H1 (cell line): ENCODE data around the gene ASAP2. TPM values are rescaled to one million over a fixed set of nuclear protein-coding genes. Genes with fewer than 3 reads are reported as not detected.

ENCODE experiments used
- CTCF ChIA-PET: fragments of 300-600 bp; sonication (Branson Sonifier 250); formaldehyde crosslinking; loops from one replicate; lab custom pipeline; 2021; ENCODE audit not compliant: partially characterized antibody; lab: Charles Lee
- POLR2A ChIA-PET: fragments of 300-600 bp; sonication (Branson Sonifier 250); formaldehyde crosslinking; loops from one replicate; lab custom pipeline; 2021; ENCODE audit warnings: inconsistent platforms; ENCODE audit not compliant: partially characterized antibody; lab: Charles Lee
- DNase-seq, 2 experiments: peaks; one replicate each; pipeline versions ENCODE4 v3.0.0 to v3.0.0-alpha.2; 2010 to 2022; ENCODE audit warnings: low spot score in 2 of 2, low read depth in 1 of 2, mixed read lengths in 1 of 2
- FAIRE-seq: peaks from 2 replicates; lab custom pipeline; 2011; peaks lifted over from hg19 to GRCh38; lab: Jason Lieb, UNC
- H2AFZ ChIP-seq: 2 replicates; pipeline ENCODE4 v1.8.1; 2012; ENCODE audit warnings: low read length, inconsistent platforms
- H2AK5ac ChIP-seq: 2 replicates; pipeline ENCODE4 v1.6.1; 2013; ENCODE audit warnings: low read depth, low read length
- H2BK120ac ChIP-seq: replicated peaks from 2 replicates; pipeline ENCODE3; 2013; ENCODE audit warnings: low read depth, low read length, inconsistent platforms
- H2BK12ac ChIP-seq: 2 replicates; pipeline ENCODE4 v1.6.1; 2013; ENCODE audit warnings: low read depth, low read length
- H2BK15ac ChIP-seq: 2 replicates; pipeline ENCODE4 v1.6.1; 2013; ENCODE audit warnings: low read length
- H2BK20ac ChIP-seq: 2 replicates; pipeline ENCODE4 v1.6.1; 2013; ENCODE audit warnings: low read length
- H2BK5ac ChIP-seq: 2 replicates; pipeline ENCODE4 v1.6.1; 2013; ENCODE audit warnings: low read depth, low read length
- H3K14ac ChIP-seq: 2 replicates; pipeline ENCODE4 v1.6.1; 2013; ENCODE audit warnings: inconsistent platforms; ENCODE audit not compliant: insufficient read length
- H3K18ac ChIP-seq: 2 replicates; pipeline ENCODE4 v1.6.1; 2013; ENCODE audit warnings: low read length; ENCODE audit errors: extremely low read depth
- H3K23ac ChIP-seq: 2 replicates; pipeline ENCODE4 v1.6.1; 2013; ENCODE audit warnings: inconsistent platforms; ENCODE audit not compliant: insufficient read length
- H3K23me2 ChIP-seq: 2 replicates; pipeline ENCODE4 v1.6.1; 2013; ENCODE audit warnings: low read depth, low read length
- H3K27ac ChIP-seq: 2 replicates; pipeline ENCODE4 v1.6.1; 2011; ENCODE audit warnings: low read depth, low read length, inconsistent platforms
- H3K27me3 ChIP-seq, 4 experiments: replicated peaks in 1 of 4; 1 replicate in 1 of 4; 2 replicates in 3 of 4; pipeline versions ENCODE4 v1.6.1 to v1.8.1; 2011 to 2013; ENCODE audit warnings: low read length in 3 of 4, mild to moderate bottlenecking in 3 of 4, inconsistent platforms in 2 of 4, mixed read lengths in 2 of 4, moderate library complexity in 1 of 4; ENCODE audit not compliant: control insufficient read depth in 3 of 4, insufficient read depth in 3 of 4; ENCODE audit errors: extremely low read depth in 1 of 4
- H3K36me3 ChIP-seq, 4 experiments: 2 replicates each; pipeline versions ENCODE4 v1.6.1 to v1.8.1; 2011 to 2013; ENCODE audit warnings: mild to moderate bottlenecking in 4 of 4, low read length in 3 of 4, moderate library complexity in 2 of 4, control low read depth in 1 of 4, inconsistent platforms in 1 of 4; ENCODE audit not compliant: insufficient read depth in 4 of 4, control insufficient read depth in 2 of 4
- H3K4ac ChIP-seq: replicated peaks from 2 replicates; pipeline ENCODE3; 2013; ENCODE audit warnings: low read length, low read depth, mixed read lengths, inconsistent platforms; ENCODE audit not compliant: insufficient read length
- H3K4me1 ChIP-seq, 4 experiments: replicated peaks in 1 of 4; 1 replicate in 1 of 4; 2 replicates in 3 of 4; pipeline versions ENCODE4 v1.6.1 to v1.8.1; 2011 to 2013; ENCODE audit warnings: low read length in 3 of 4, inconsistent platforms in 2 of 4, mixed read lengths in 1 of 4; ENCODE audit not compliant: insufficient read depth in 4 of 4, control insufficient read depth in 3 of 4
- H3K4me2 ChIP-seq, 2 experiments: 2 replicates each; pipeline versions ENCODE4 v1.6.1 to v1.8.1; 2011 to 2013; ENCODE audit warnings: low read depth in 2 of 2, low read length in 2 of 2, control low read depth in 1 of 2, inconsistent platforms in 1 of 2, mild to moderate bottlenecking in 1 of 2; ENCODE audit not compliant: insufficient read depth in 1 of 2
- H3K4me3 ChIP-seq, 4 experiments: fragments of 200-600, 300-600 bp in 1 of 4; sonication (generic), shearing (Covaris generic), sonication (Bioruptor Twin) in 1 of 4; 2 replicates each; pipeline versions ENCODE4 v1.5.1 to v1.8.1; 2011 to 2016; ENCODE audit warnings: low read length in 4 of 4, low read depth in 3 of 4, control low read depth in 2 of 4, inconsistent platforms in 2 of 4, mild to moderate bottlenecking in 2 of 4, mixed read lengths in 1 of 4, moderate library complexity in 1 of 4; ENCODE audit not compliant: insufficient read depth in 2 of 4; ENCODE audit errors: extremely low read depth in 1 of 4
- H3K56ac ChIP-seq: replicated peaks from 2 replicates; pipeline ENCODE3; 2013; ENCODE audit warnings: low read depth, mild to moderate bottlenecking, mixed read lengths, low read length, inconsistent platforms; ENCODE audit not compliant: insufficient read length
- H3K79me1 ChIP-seq: 2 replicates; pipeline ENCODE4 v1.6.1; 2013; ENCODE audit warnings: low read depth, low read length, control low read depth
- H3K79me2 ChIP-seq, 2 experiments: 2 replicates each; pipeline versions ENCODE4 v1.6.1 to v1.8.1; 2012 to 2013; ENCODE audit warnings: low read length in 2 of 2, mild to moderate bottlenecking in 2 of 2, inconsistent platforms in 1 of 2; ENCODE audit not compliant: insufficient read depth in 2 of 2, control insufficient read depth in 1 of 2
- H3K9ac ChIP-seq, 4 experiments: replicated peaks in 1 of 4; 1 replicate in 1 of 4; 2 replicates in 3 of 4; pipeline versions ENCODE4 v1.6.1 to v1.8.1; 2011 to 2013; ENCODE audit warnings: low read depth in 3 of 4, low read length in 3 of 4, control low read depth in 2 of 4, mild to moderate bottlenecking in 2 of 4, moderate library complexity in 2 of 4, inconsistent platforms in 1 of 4; ENCODE audit errors: extremely low read depth in 1 of 4
- H3K9me3 ChIP-seq, 2 experiments: 2 replicates each; pipeline versions ENCODE4 v1.6.1 to v1.8.1; 2012 to 2013; ENCODE audit warnings: mild to moderate bottlenecking in 2 of 2, moderate library complexity in 2 of 2, control low read depth in 1 of 2, inconsistent platforms in 1 of 2, low read depth in 1 of 2, low read length in 1 of 2, mixed read lengths in 1 of 2; ENCODE audit not compliant: insufficient read depth in 2 of 2
- H4K20me1 ChIP-seq, 2 experiments: replicated peaks in 1 of 2; 2 replicates each; pipeline versions ENCODE3 to v1.8.1; 2011 to 2013; ENCODE audit warnings: inconsistent platforms in 2 of 2, low read length in 2 of 2, mild to moderate bottlenecking in 1 of 2; ENCODE audit not compliant: insufficient read depth in 2 of 2, control insufficient read depth in 1 of 2
- H4K5ac ChIP-seq: 2 replicates; pipeline ENCODE4 v1.6.1; 2013; ENCODE audit warnings: low read length, low read depth, mixed read lengths, inconsistent platforms; ENCODE audit not compliant: insufficient read length
- H4K8ac ChIP-seq: 2 replicates; pipeline ENCODE4 v1.8.0; 2013; ENCODE audit warnings: mild to moderate bottlenecking, moderate library complexity, low read length, inconsistent platforms; ENCODE audit not compliant: insufficient read depth; ENCODE audit errors: extremely low read depth
- H4K91ac ChIP-seq: replicated peaks from 2 replicates; pipeline ENCODE3; 2013; ENCODE audit warnings: low read length, mixed read lengths, inconsistent platforms; ENCODE audit not compliant: insufficient read length
- CEBPB ChIP-seq: IDR thresholded peaks from 2 replicates; pipeline ENCODE4 v1.6.1; 2012; ENCODE audit warnings: low read depth, low read length
- JUND ChIP-seq: IDR thresholded peaks from 2 replicates; pipeline ENCODE4 v1.6.1; 2011; ENCODE audit warnings: mild to moderate bottlenecking, improper control_type of control experiment, low read length
- NANOG ChIP-seq: IDR thresholded peaks from 2 replicates; pipeline ENCODE4 v1.6.1; 2011; ENCODE audit warnings: low read length, low read depth, mild to moderate bottlenecking, inconsistent platforms; ENCODE audit not compliant: insufficient read depth, poor library complexity, severe bottlenecking
- RAD21 ChIP-seq, 2 experiments: IDR thresholded peaks in 1 of 2; conservative IDR thresholded peaks in 1 of 2; 2 replicates each; pipeline ENCODE4 v1.6.1; 2011; ENCODE audit warnings: low read depth in 2 of 2, low read length in 2 of 2, improper control_type of control experiment in 1 of 2, inconsistent platforms in 1 of 2, mild to moderate bottlenecking in 1 of 2, moderate library complexity in 1 of 2
- SIN3A ChIP-seq, 2 experiments: IDR thresholded peaks in 1 of 2; conservative IDR thresholded peaks in 1 of 2; 2 replicates each; pipeline ENCODE4 v1.6.1; 2011 to 2012; ENCODE audit warnings: low read length in 2 of 2, improper control_type of control experiment in 1 of 2, low read depth in 1 of 2, mild to moderate bottlenecking in 1 of 2
- TAF7 ChIP-seq: optimal IDR thresholded peaks from 2 replicates; pipeline ENCODE3; 2011; ENCODE audit warnings: low read depth, mild to moderate bottlenecking, inconsistent platforms, low read length, moderate library complexity, borderline replicate concordance
- WGBS, 2 experiments: shearing (Covaris generic) in 1 of 2; methylation state at CpG; one replicate each; pipeline versions ENCODE4 v1.1.6 to v1.1.7; 2013 to 2015; ENCODE audit warnings: low lambda C conversion rate in 2 of 2, mixed read lengths in 2 of 2, inconsistent platforms in 1 of 2, low coverage in 1 of 2, missing lambda C conversion rate in 1 of 2; ENCODE audit not compliant: insufficient replicate concordance in 2 of 2, insufficient coverage in 1 of 2, insufficient read length in 1 of 2; ENCODE audit errors: extremely low coverage in 1 of 2, missing lambda C conversion rate in 1 of 2; 5-methylcytosine and 5-hydroxymethylcytosine counted together
- polyA plus RNA-seq, 7 experiments: library from polyadenylated mRNA; depleted of rRNA in 3 of 7; stranded (reverse) in 5 of 7; unstranded in 2 of 7; fragments of >200 nt in 5 of 7; fragments of 200-250 nt in 2 of 7; gene quantifications; 1 replicate in 5 of 7; 2 replicates in 1 of 7; 4 replicates in 1 of 7; pipeline versions ENCODE4 v1.2.1 to v1.2.3, GENCODE V29; 2011 to 2013; ENCODE audit warnings: missing spikeins in 2 of 7, mixed read lengths in 2 of 7
- total RNA-seq: library from RNA; stranded (reverse); fragmentation: NEBNext Ultra II Directional; extraction: Animal tissue kit (Norgen Biotek cat#: 25700); gene quantifications from 2 replicates; pipeline ENCODE4 v1.2.1, GENCODE V29; 2021

ASAP2 gene
- total and polyA plus RNA-seq, 2 of the 8 experiments (the other 6 are each of a cell fraction or from before 2014, with no cell fraction given): 10.2 to 18.7 TPM

DNA sequence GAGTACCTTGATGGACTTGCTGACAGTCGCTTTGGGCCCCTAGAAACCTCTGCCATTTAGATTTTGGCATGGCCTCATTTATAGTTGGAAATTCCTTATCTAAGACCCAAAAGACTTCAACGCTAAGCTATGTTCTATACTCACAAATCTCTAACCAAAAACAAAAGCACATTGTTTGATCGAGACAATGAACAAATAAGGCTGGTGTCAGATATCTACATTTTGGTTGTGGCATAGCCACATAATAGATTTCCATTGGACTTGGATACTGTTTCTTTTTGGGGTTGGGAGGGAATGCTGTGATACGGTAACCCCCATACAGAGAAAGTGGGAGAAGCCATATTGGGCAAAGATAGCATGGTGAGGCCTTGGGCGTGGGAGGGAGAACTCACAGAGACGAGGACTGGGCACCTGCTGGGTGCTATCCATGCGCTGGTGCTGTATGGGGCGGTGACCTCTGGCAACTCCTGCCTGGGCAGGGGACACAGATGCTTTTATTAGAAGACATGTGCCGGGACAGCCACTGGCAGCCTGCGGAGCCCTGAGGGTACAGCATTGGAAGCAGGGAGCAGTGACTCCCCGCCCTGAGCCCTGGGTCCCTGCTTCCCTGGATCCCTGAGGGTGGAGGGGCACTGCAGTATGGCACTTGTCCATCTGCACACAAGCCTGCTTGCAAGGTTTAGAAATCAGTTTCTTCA is 97.1 kb downstream of the ASAP2 start:
- Histone ChIP-seq H2BK5ac (no peak overlapping the region), H3K79me2 (peaks cover 0 to 2% of the 10 kb centered on the region in 2 experiments; a peak in 1 of 4 replicates), H3K9me3 (no peaks in the 10 kb centered on the region), H3K9ac (no peak overlapping the region), H2BK120ac (no peak overlapping the region), H2AK5ac (no peak overlapping the region), H3K14ac (no peak overlapping the region), H2BK12ac (no peak overlapping the region), H3K4ac (no peak overlapping the region), H4K8ac (no peak overlapping the region), H3K27me3 (no peaks in the 10 kb centered on the region), H3K36me3 (no peaks in the 10 kb centered on the region), H2BK20ac (no peak overlapping the region), H4K5ac (no peak overlapping the region), H3K79me1 (no peaks in the 10 kb centered on the region; the same call in none of the 2 replicates), H3K27ac (no peak overlapping the region), H3K4me2 (no peak overlapping the region), H3K18ac (no peak overlapping the region)
- WGBS, 2 experiments: 93% methylated on average over 11 of the region's 11 CpGs; no CpG with 5 or more reads in 1 of the 2 experiments
- ChIA-PET POLR2A (no interaction called here), CTCF (interaction anchor here (0.6 kb wide), 1 partner anchor 62 kb away, joined by 3 read pairs; no protein-coding TSS in a partner anchor)
- TF ChIP-seq NANOG: no peak
- TF ChIP-seq JUND: no peak
- no peak for TF ChIP-seq CEBPB
- no peak for TF ChIP-seq RAD21 (IDR thresholded peaks at IDR 0.05 in 1 of 2, conservative IDR thresholded peaks at IDR 0.05 in 1 of 2; ENCODE audit: low read depth in 2 of 2, low read length in 2 of 2)
- TF ChIP-seq TAF7: no peak
- no peak for TF ChIP-seq SIN3A (conservative IDR thresholded peaks at IDR 0.05 in 1 of 2, IDR thresholded peaks at IDR 0.05 in 1 of 2; ENCODE audit: low read depth in 1 of 2, low read length in 2 of 2)
- TF ChIP-seq, all 59 proteins: peak for 0
- Histone ChIP-seq H4K91ac (no peak overlapping the region), H3K23me2 (peaks cover 7% of the 10 kb centered on the region; the same call in 1 of the 2 replicates), H3K4me1 (peaks cover 0 to 7% (median 4%) of the 10 kb centered on the region in 4 experiments; a peak in 5 of 7 replicates), H3K4me3 (no peak overlapping the region), H3K56ac (no peak overlapping the region), H2BK15ac (no peak overlapping the region), H2AFZ (no peak overlapping the region), H3K23ac (no peak overlapping the region), H4K20me1 (peaks cover 0 to 3% of the 10 kb centered on the region in 2 experiments)
- no peak for DNase-seq
- no peak for FAIRE-seq
